Subcutaneous adipose tissue (tissue), 4 donors: ENCODE measurements around the gene VGF. TPM values are rescaled to one million over a fixed set of nuclear protein-coding genes. Genes with fewer than 3 reads are reported as not detected.

ENCODE experiments used
- small RNA-seq: library from RNA; depleted of rRNA; stranded (forward); fragments of <200 nt; gene quantifications from one replicate; pipeline ENCODE3, GENCODE V24; 2016
- total RNA-seq, 4 donors: library from RNA; depleted of rRNA; stranded (reverse); fragments of >200 nt; gene quantifications; one replicate each; pipeline ENCODE4 v1.1.0, GENCODE V29; 2016
- TF ChIP-seq, protein P1 (sequence below): fragments of 450-650 bp; IDR thresholded peaks from one replicate; pipeline ENCODE4 v1.5.1; 2016; ENCODE audit warnings: low read depth, mild to moderate bottlenecking, control low read depth, antibody characterized with exemption, moderate library complexity

The VGF gene
- total RNA-seq, 4 donors from 2014 or later = not detected

DNA sequence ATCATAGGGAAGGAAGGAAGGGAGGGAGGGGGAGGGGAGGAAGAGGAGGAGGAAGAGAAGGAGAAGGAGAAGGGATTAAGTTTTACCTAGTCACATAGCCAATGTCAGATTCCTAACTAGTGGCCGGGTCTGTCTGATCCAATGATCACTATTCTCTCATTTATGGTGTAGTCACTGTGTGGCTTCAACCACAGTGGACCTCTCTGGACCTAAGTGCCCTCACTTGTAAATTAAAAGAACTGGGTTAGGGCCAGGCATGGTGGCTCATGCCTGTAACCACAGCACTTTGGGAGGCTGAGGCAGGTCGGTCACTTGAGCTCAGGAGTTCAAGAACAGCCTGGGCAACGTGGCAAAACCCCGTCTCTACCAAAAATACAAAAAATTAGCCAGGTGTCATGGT lies 45.1 kb downstream of the VGF start:
- TF ChIP-seq, protein P1, sequence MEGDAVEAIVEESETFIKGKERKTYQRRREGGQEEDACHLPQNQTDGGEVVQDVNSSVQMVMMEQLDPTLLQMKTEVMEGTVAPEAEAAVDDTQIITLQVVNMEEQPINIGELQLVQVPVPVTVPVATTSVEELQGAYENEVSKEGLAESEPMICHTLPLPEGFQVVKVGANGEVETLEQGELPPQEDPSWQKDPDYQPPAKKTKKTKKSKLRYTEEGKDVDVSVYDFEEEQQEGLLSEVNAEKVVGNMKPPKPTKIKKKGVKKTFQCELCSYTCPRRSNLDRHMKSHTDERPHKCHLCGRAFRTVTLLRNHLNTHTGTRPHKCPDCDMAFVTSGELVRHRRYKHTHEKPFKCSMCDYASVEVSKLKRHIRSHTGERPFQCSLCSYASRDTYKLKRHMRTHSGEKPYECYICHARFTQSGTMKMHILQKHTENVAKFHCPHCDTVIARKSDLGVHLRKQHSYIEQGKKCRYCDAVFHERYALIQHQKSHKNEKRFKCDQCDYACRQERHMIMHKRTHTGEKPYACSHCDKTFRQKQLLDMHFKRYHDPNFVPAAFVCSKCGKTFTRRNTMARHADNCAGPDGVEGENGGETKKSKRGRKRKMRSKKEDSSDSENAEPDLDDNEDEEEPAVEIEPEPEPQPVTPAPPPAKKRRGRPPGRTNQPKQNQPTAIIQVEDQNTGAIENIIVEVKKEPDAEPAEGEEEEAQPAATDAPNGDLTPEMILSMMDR = no peak

DNA sequence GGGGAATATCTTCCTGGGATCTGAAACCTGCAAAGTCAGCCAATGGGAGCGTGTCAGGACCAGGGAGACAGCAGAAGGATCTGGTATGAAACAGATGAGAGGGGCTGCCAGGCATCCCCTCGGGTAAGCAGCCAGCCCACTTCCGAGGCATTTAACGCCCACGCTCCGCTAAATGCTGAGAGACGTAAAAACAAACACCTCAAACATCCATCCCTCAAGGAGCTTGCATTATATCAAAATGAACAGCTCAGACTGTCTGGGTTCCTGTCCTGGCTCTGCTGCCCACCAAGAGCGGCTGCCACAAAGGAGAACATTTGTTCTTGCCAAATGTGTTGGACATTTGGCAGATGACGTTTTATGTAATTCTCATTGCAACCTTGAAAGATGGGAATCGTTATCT lies 45.5 kb downstream of the VGF start:
- TF ChIP-seq, protein P1 = no peak

- TF ChIP-seq, protein P1 = no peak
Observed at GRCh38 chr7:101118856-101119255, 46.5 kb downstream of the VGF start.

DNA sequence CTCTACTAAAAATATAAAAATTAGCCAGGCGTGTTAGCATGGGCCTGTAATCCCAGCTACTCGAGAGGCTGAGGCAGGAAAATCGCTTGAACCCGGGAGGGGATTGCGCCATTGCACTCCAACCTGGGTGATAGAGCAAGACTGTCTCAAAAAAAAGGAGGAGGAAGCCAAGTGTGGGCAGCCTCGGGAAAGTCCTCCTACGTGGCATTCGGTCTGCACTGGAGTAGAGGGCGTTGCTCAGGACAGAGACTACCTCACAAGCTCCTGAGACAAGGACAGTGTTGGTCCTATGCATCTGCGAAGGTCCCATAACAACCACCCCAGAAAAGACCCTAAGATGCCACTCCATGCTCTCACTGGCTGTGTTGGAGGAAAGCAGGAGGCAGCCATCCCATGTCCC lies 48.5 kb downstream of the VGF start:
- TF ChIP-seq, protein P1 = no peak

DNA sequence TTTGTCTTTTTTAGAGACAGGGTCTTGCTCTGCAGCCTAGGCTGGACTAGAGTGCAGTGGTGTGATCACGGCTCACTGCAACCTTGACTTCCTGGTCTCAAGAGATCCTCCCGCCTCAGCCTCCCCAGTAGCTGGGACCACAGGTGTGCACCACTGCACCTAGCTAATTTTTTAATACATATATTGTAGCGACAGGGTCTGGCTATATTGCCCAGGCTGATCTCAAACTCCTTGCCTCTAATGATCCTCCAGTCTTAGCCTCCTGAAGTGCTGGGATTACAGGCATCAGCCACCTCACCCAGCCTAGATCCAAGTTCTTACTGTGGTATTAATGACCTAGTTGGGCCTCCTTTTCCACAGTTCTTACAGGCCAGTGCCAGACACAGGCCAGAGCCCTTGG lies 50.2 kb downstream of the VGF start:
- TF ChIP-seq, protein P1 = no peak

DNA sequence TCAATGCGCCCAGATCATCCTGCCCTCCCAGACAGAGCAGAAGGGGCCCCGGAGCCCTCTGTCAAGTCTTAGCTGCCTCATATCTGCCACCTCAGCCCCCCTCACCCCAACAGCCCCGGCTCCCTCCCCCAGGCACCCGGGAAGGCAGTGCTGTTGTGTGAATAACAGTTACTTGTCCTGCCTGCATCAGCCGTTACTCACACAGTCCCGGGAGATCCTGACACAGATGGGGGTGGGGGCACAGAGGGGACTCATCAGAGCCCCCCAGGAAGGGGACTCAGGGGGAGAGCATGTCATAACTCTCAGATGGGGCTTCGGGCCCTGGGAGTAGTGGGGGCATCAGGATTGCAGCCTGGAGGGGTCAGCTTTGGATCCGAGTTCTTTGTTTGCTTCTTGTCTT lies 50.9 kb downstream of the VGF start:
- TF ChIP-seq, protein P1 = no peak

- TF ChIP-seq, protein P1 = no peak
Observed at GRCh38 chr7:101113836-101114235, 51.5 kb downstream of the VGF start.

Small RNAs within 50 kb of the gene (small RNA-seq; reads per million reads assigned to genes)
- not detected for gene MIR4653

Other genes starting within 250 kb of the VGF start
- under 1 TPM; under 0.01 to 0.94 (median 0.24) TPM for gene MUC3A, start 216.0 kb downstream of the VGF start, total RNA-seq
- gene MUC12, start 196.0 kb downstream of the VGF start, total RNA-seq = under 1 TPM; under 0.01 to 0.34 (median 0.08) TPM
- gene MUC17, start 145.5 kb downstream of the VGF start, total RNA-seq = under 1 TPM in 1 of 4 donors, not detected in 3; under 0.01 TPM
- 10 to 100 TPM; 11.9 to 47.1 (median 15.3) TPM for gene TRIM56, start 80.1 kb downstream of the VGF start, total RNA-seq
- gene SERPINE1, start 38.5 kb downstream of the VGF start, total RNA-seq = 10 to 100 TPM in 2 of 4 donors, 1 to 10 TPM in 2; 6.0 to 25.5 (median 11.4) TPM
- 10 to 100 TPM in 3 of 4 donors, 1 to 10 TPM in 1; 7.7 to 42.2 (median 23.8) TPM for gene AP1S1, start 11.1 kb downstream of the VGF start, total RNA-seq
- not detected for gene NAT16, start 14.7 kb upstream of the VGF start, total RNA-seq
- gene MOGAT3, start 35.5 kb upstream of the VGF start, total RNA-seq = not detected
- gene PLOD3, start 52.0 kb upstream of the VGF start, total RNA-seq = 10 to 100 TPM; 35.7 to 45.0 (median 42.6) TPM
- gene ZNHIT1, start 52.6 kb upstream of the VGF start, total RNA-seq = 100 to 1,000 TPM in 1 of 4 donors, 10 to 100 TPM in 3; 54.0 to 115 (median 92.2) TPM
- 10 to 100 TPM; 12.1 to 29.8 (median 17.9) TPM for gene CLDN15, start 72.2 kb upstream of the VGF start, total RNA-seq
- 100 to 1,000 TPM; 193 to 369 (median 258) TPM for gene FIS1, start 79.5 kb upstream of the VGF start, total RNA-seq
- gene IFT22, start 156.2 kb upstream of the VGF start, total RNA-seq = 10 to 100 TPM; 10.4 to 17.8 (median 15.7) TPM
- not detected for gene COL26A1, start 197.3 kb upstream of the VGF start, total RNA-seq